Measurements from ENCODE around the gene MID1IP1.

The MID1IP1 gene

GRCh38 chrX:38839277-38839676, 38.0 kb downstream of the MID1IP1 start:
- H3K4me3 ChIP-seq (ENCODE audit: low read length) = no peak overlapping the region
- no peak for TF ChIP-seq CTCF (IDR thresholded peaks at IDR 0.05; ENCODE audit: insufficient read depth, low read depth, low read length, missing control alignments)
- DNase-seq (ENCODE audit: low read depth) = no peak

GRCh38 chrX:38839944-38840343, 38.7 kb downstream of the MID1IP1 start:
- DNase-seq (ENCODE audit: low read depth) = no peak
- no peak overlapping the region for H3K4me3 ChIP-seq (ENCODE audit: low read length)
- no peak for TF ChIP-seq CTCF (IDR thresholded peaks at IDR 0.05; ENCODE audit: insufficient read depth, low read depth, low read length, missing control alignments)

- no peak for DNase-seq (ENCODE audit: low read depth)
- no peak overlapping the region for H3K4me3 ChIP-seq (ENCODE audit: low read length)
- no peak for TF ChIP-seq CTCF (IDR thresholded peaks at IDR 0.05; ENCODE audit: insufficient read depth, low read depth, low read length, missing control alignments)
Measured at GRCh38 chrX:38841750-38842149, 40.5 kb downstream of the MID1IP1 start.

GRCh38 chrX:38845426-38845825, 44.2 kb downstream of the MID1IP1 start:
- H3K4me3 ChIP-seq (ENCODE audit: low read length) = no peak overlapping the region
- TF ChIP-seq CTCF (IDR thresholded peaks at IDR 0.05; ENCODE audit: insufficient read depth, low read depth, low read length, missing control alignments) = no peak
- DNase-seq (ENCODE audit: low read depth) = no peak

- DNase-seq (ENCODE audit: low read depth) = no peak
- no peak for TF ChIP-seq CTCF (IDR thresholded peaks at IDR 0.05; ENCODE audit: insufficient read depth, low read depth, low read length, missing control alignments)
Measured at GRCh38 chrX:38847206-38847902, 46.1 kb downstream of the MID1IP1 start.

GRCh38 chrX:38847903-38848230, 46.6 kb downstream of the MID1IP1 start:
- DNase-seq (ENCODE audit: low read depth) = no peak
- TF ChIP-seq CTCF (IDR thresholded peaks at IDR 0.05; ENCODE audit: insufficient read depth, low read depth, low read length, missing control alignments) = no peak

More at GRCh38 chrX:38847206-38847902, 46.1 kb downstream of the MID1IP1 start:
- no peak overlapping the region for H3K4me3 ChIP-seq (ENCODE audit: low read length)

More at GRCh38 chrX:38847903-38848230, 46.6 kb downstream of the MID1IP1 start:
- H3K4me3 ChIP-seq (ENCODE audit: low read length) = no peak overlapping the region
